Stimulated activated CD4-positive, alpha-beta T cell treated with anti-CD3 and anti-CD28 coated beads, Interleukin-1b, Interleukin-23, amount 100 ng/mL, for 48 hours (primary cell): Measurements from ENCODE around the gene CISD3.

ENCODE experiments used
- DNase-seq: peaks from one replicate; pipeline ENCODE4 v3.0.0-alpha.2; 2020

The CISD3 gene

GRCh38 chr17:38729886-38730525 is at the start of gene CISD3:
CISD3 (plus strand) TSS chr17:38730341; CDS start chr17:38730359, 18 bp downstream.
- peak; percentile 84 for DNase-seq

- no peak for DNase-seq
These were observed 49.0 kb upstream of the CISD3 start for GRCh38 chr17:38681096-38681495.

GRCh38 chr17:38685491-38685890 is 44.6 kb upstream of the CISD3 start:
- no peak for DNase-seq

GRCh38 chr17:38687286-38687685 is 42.9 kb upstream of the CISD3 start:
- DNase-seq = no peak

- no peak for DNase-seq
These were observed 39.8 kb upstream of the CISD3 start for GRCh38 chr17:38690386-38690785.

- DNase-seq = no peak
These were observed 39.0 kb upstream of the CISD3 start for GRCh38 chr17:38691154-38691553.

GRCh38 chr17:38693700-38694329 is 36.3 kb upstream of the CISD3 start:
- no peak for DNase-seq

GRCh38 chr17:38697061-38697820 is 32.9 kb upstream of the CISD3 start:
- no peak for DNase-seq

GRCh38 chr17:38698760-38699159 is 31.4 kb upstream of the CISD3 start:
- no peak for DNase-seq

GRCh38 chr17:38701504-38702165 is 28.5 kb upstream of the CISD3 start:
- DNase-seq = peak; percentile 95

- peak; percentile 84 for DNase-seq
These were observed 27.8 kb upstream of the CISD3 start for GRCh38 chr17:38702166-38702915.

- DNase-seq = peak; percentile 43
These were observed 27.0 kb upstream of the CISD3 start for GRCh38 chr17:38702916-38703741.

GRCh38 chr17:38703742-38704605 is 26.2 kb upstream of the CISD3 start:
- peak; percentile 91 for DNase-seq

GRCh38 chr17:38704606-38705522 is 25.3 kb upstream of the CISD3 start, which contains the start of gene MLLT6:
MLLT6 (plus strand) TSS chr17:38705273; CDS start chr17:38705633, 360 bp downstream.
- DNase-seq = peak; percentile 65

GRCh38 chr17:38705523-38705802 is 24.7 kb upstream of the CISD3 start:
- DNase-seq = no peak

GRCh38 chr17:38705803-38706504 is 24.2 kb upstream of the CISD3 start:
- DNase-seq = no peak

- DNase-seq = no peak
These were observed 23.5 kb upstream of the CISD3 start for GRCh38 chr17:38706505-38707216.

- DNase-seq = no peak
These were observed 22.3 kb upstream of the CISD3 start for GRCh38 chr17:38707678-38708351.
